Endothelial cell of umbilical vein (primary cell): Measurements from ENCODE around the gene TRMT11. TPM values are rescaled to one million over a fixed set of nuclear protein-coding genes. Genes with fewer than 3 reads are reported as not detected.

ENCODE experiments used
- BruUV-seq: library from RNA; stranded (reverse); fragments of 400-500 nt; replicated peaks from 2 replicates; lab custom pipeline; 2021; lab: Mats Ljungman, UMichigan
- CTCF ChIA-PET: fragments of 300-600, 350-600 bp; sonication (Branson Sonifier 250); formaldehyde crosslinking; loops from one replicate; lab custom pipeline; 2021; ENCODE audit warnings: antibody characterized with exemption, inconsistent platforms; lab: Charles Lee
- POLR2A ChIA-PET: fragments of 300-600, 350-600 bp; sonication (Branson Sonifier 250); formaldehyde crosslinking; loops from one replicate; lab custom pipeline; 2021; ENCODE audit warnings: antibody characterized with exemption, inconsistent platforms; lab: Charles Lee
- DNase-seq: peaks from one replicate; pipeline ENCODE4 v3.0.0-alpha.2; 2011; ENCODE audit warnings: low read depth, low spot score
- FAIRE-seq: peaks from 2 replicates; lab custom pipeline; 2011; peaks lifted over from hg19 to GRCh38; lab: Jason Lieb, UNC
- H2AFZ ChIP-seq: 2 replicates; pipeline ENCODE4 v1.6.0; 2012; ENCODE audit warnings: low read depth, low read length, control low read depth, inconsistent platforms
- H3K27ac ChIP-seq: 2 replicates; pipeline ENCODE4 v1.5.1; 2011; ENCODE audit warnings: low read depth, mild to moderate bottlenecking, control low read depth, low read length, moderate library complexity; ENCODE audit not compliant: insufficient read depth
- H3K27me3 ChIP-seq, 2 experiments: 2 replicates each; pipeline versions ENCODE4 v1.6.0 to v1.6.1; 2011; ENCODE audit warnings: low read length in 2 of 2, mixed read lengths in 1 of 2; ENCODE audit not compliant: control insufficient read depth in 2 of 2, insufficient read depth in 2 of 2
- H3K36me3 ChIP-seq, 2 experiments: 2 replicates in 1 of 2; 3 replicates in 1 of 2; pipeline ENCODE4 v1.5.1; 2011; ENCODE audit warnings: low read length in 2 of 2, mild to moderate bottlenecking in 1 of 2, moderate library complexity in 1 of 2; ENCODE audit not compliant: control insufficient read depth in 2 of 2, insufficient read depth in 2 of 2; ENCODE audit errors: extremely low read depth in 1 of 2
- H3K4me1 ChIP-seq: 3 replicates; pipeline ENCODE4 v1.5.1; 2011; ENCODE audit warnings: mild to moderate bottlenecking, low read length; ENCODE audit not compliant: control insufficient read depth, insufficient read depth; ENCODE audit errors: extremely low read depth
- H3K4me2 ChIP-seq: 2 replicates; pipeline ENCODE4 v1.6.1; 2011; ENCODE audit warnings: low read length, control low read depth, mixed read lengths; ENCODE audit not compliant: insufficient read depth
- H3K4me3 ChIP-seq, 3 experiments: fragments of 200-600 bp in 1 of 3; sonication (generic), shearing (Covaris generic) in 1 of 3; replicated peaks in 1 of 3; 2 replicates each; pipeline ENCODE4 v1.5.1; 2011 to 2016; ENCODE audit warnings: control low read depth in 3 of 3, low read length in 3 of 3, mild to moderate bottlenecking in 2 of 3, inconsistent platforms in 1 of 3, low read depth in 1 of 3, moderate library complexity in 1 of 3; ENCODE audit not compliant: insufficient read depth in 1 of 3
- H3K79me2 ChIP-seq: 2 replicates; pipeline ENCODE4 v1.6.0; 2012; ENCODE audit warnings: low read length, inconsistent platforms; ENCODE audit not compliant: control insufficient read depth, insufficient read depth
- H3K9ac ChIP-seq: replicated peaks from 2 replicates; pipeline ENCODE3; 2011; ENCODE audit warnings: low read length, control low read depth; ENCODE audit not compliant: insufficient read depth; ENCODE audit errors: extremely low read depth
- H3K9me1 ChIP-seq: replicated peaks from 3 replicates; pipeline ENCODE4 v1.6.0; 2011; ENCODE audit warnings: mild to moderate bottlenecking, low read length; ENCODE audit not compliant: control insufficient read depth, insufficient read depth; ENCODE audit errors: extremely low read depth
- H3K9me3 ChIP-seq: replicated peaks from 2 replicates; pipeline ENCODE4 v1.5.1; 2012; ENCODE audit warnings: low read length, inconsistent platforms; ENCODE audit not compliant: control insufficient read depth, insufficient read depth
- H4K20me1 ChIP-seq: replicated peaks from 2 replicates; pipeline ENCODE3; 2011; ENCODE audit warnings: mild to moderate bottlenecking, low read length; ENCODE audit not compliant: control insufficient read depth, insufficient read depth; ENCODE audit errors: extremely low read depth
- EZH2 ChIP-seq: IDR thresholded peaks from 2 replicates; pipeline ENCODE4 v1.6.1; 2012; ENCODE audit warnings: borderline replicate concordance, low read depth, mild to moderate bottlenecking, moderate library complexity, low read length, inconsistent platforms; ENCODE audit not compliant: severe bottlenecking
- GATA2 ChIP-seq: IDR thresholded peaks from 2 replicates; pipeline ENCODE4 v1.7.0; 2011; ENCODE audit warnings: low read depth, mild to moderate bottlenecking, moderate library complexity, mixed read lengths, low read length; ENCODE audit not compliant: insufficient read length, insufficient read depth
- JUN ChIP-seq: IDR thresholded peaks from 2 replicates; pipeline ENCODE4 v1.6.1; 2011; ENCODE audit warnings: borderline replicate concordance, low read depth; ENCODE audit not compliant: insufficient read length, insufficient read depth
- MAX ChIP-seq: IDR thresholded peaks from 2 replicates; pipeline ENCODE4 v1.6.1; 2011; ENCODE audit not compliant: insufficient read depth, insufficient read length
- MYC ChIP-seq: IDR thresholded peaks from one replicate; pipeline ENCODE4 v1.6.1; 2011; ENCODE audit warnings: mild to moderate bottlenecking, low read depth, low read length
- POLR2AphosphoS5 ChIP-seq: IDR thresholded peaks from 2 replicates; pipeline ENCODE4 v1.6.1; 2012; ENCODE audit warnings: low read depth, mild to moderate bottlenecking, control low read depth, low read length, moderate library complexity; ENCODE audit not compliant: insufficient read depth
- dilution Hi-C: fragments of 300-500 bp; cut with MboI; formaldehyde crosslinking; loops from one replicate; pipeline ENCODE4 v1.15.0; 2019; ENCODE audit warnings: low sequenced_read_pairs; ENCODE audit not compliant: extremely low pct_ligation_motif_present
- intact Hi-C: fragments of 100-400 bp; cut with micrococcal nuclease; formaldehyde crosslinking; loops from one replicate; pipeline ENCODE4 v1.10.0; 2022
- polyA plus RNA-seq, 4 experiments: library from polyadenylated mRNA; depleted of rRNA in 3 of 4; stranded (reverse) in 3 of 4; unstranded in 1 of 4; fragments of >200 nt; gene quantifications; 2 replicates each; pipeline versions ENCODE4 v1.2.1 to v1.2.3, GENCODE V29; 2011 to 2012; ENCODE audit warnings: missing spikeins in 1 of 4
- total RNA-seq: library from RNA; stranded (reverse); gene quantifications from 2 replicates; pipeline ENCODE4 v1.2.3, GENCODE V29; 2021

The TRMT11 gene
- total and polyA plus RNA-seq, 2 donors (not counting 3 experiments of a cell fraction or from before 2014, with no cell fraction given): 5.1 to 10.7 TPM

DNA sequence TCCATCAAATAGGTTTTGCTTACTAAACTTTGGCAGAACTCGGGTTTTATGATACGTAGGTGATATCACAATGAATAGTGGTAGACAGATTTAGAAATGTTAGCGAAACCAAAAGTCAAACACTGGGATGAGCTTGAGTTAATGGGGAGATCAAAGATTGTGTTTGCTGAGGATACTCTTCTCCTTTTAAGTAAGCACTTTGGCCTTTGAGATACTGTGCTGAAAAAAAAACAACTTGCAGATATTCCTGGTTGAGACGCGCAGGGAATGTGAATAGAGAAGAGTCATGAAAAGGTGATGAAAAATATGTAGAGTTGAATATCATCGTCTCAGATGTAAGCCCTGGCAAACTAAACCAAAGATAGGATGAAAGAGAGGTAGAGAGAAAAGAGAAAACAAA lies 48.3 kb downstream of the TRMT11 start:
- H3K27ac ChIP-seq: no peak overlapping the region
- H3K27me3 ChIP-seq: no peaks in the 10 kb centered on the region
- no peak overlapping the region for H3K4me2 ChIP-seq
- ChIA-PET CTCF (interaction anchor here (2.0 to 2.3 kb wide), 3 partner anchors 134 to 1156 kb away, joined by 21 to 34 read pairs (median 24); no protein-coding TSS in a partner anchor), POLR2A (no interaction called here)
- no peak overlapping the region for H3K9ac ChIP-seq
- no peaks in the 10 kb centered on the region for H4K20me1 ChIP-seq
- TF ChIP-seq JUN: no peak
- TF ChIP-seq EZH2: no peak
- intact Hi-C loops (loop anchor here (5.0 kb wide), 3 partner anchors 308 to 1233 kb away; partner anchors contain the start of genes CENPW and RNF146), dilution Hi-C loops (no loop called here)
- no peaks in the 10 kb centered on the region for H3K79me2 ChIP-seq
- DNase-seq (no peak), FAIRE-seq (no peak)
- BruUV-seq: no TSS peak
- no peak overlapping the region for H3K4me3 ChIP-seq
- no peak overlapping the region for H2AFZ ChIP-seq
- H3K36me3 ChIP-seq: peaks cover 0 to 6% of the 10 kb centered on the region in 2 experiments
- H3K9me1 ChIP-seq: no peaks in the 10 kb centered on the region
- no peaks in the 10 kb centered on the region for H3K9me3 ChIP-seq
- peaks cover 7% of the 10 kb centered on the region for H3K4me1 ChIP-seq

DNA sequence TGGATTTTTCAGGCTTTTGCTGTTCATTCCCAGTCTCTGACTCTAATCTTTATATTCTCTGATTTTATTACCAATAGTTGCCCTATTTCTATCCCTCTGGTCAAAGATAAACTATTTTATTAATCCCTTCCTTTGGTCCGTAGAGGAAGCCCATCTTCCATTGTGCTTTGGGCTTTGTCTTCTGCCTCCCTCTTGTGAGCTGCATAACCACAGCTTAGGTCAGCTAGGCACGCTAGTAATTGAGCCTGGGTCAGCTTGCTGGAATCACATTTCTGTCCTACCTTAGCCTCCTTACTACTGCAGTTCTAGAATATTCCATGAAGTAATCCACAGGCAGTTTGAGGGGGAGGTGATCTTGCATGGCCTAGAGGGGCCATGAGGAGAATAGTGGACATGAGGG lies 49.4 kb downstream of the TRMT11 start:
- dilution Hi-C loops (no loop called here), intact Hi-C loops (no loop called here)
- no peak overlapping the region for H3K9ac ChIP-seq
- POLR2A ChIA-PET: no interaction called here
- no TSS peak for BruUV-seq
- H3K4me3 ChIP-seq: no peak overlapping the region
- no peak overlapping the region for H2AFZ ChIP-seq
- H3K27me3 ChIP-seq: no peaks in the 10 kb centered on the region
- H3K9me1 ChIP-seq: no peaks in the 10 kb centered on the region
- H3K27ac ChIP-seq: no peak overlapping the region
- peaks cover 18% of the 10 kb centered on the region for H3K4me1 ChIP-seq
- peaks cover 0 to 6% of the 10 kb centered on the region in 2 experiments for H3K36me3 ChIP-seq
- no peak for FAIRE-seq
- TF ChIP-seq EZH2 (no peak), GATA2 (no peak), POLR2AphosphoS5 (no peak), MYC (no peak), JUN (no peak), MAX (no peak)
- H3K4me2 ChIP-seq: no peak overlapping the region
- DNase-seq: no peak
- no peaks in the 10 kb centered on the region for H3K79me2 ChIP-seq
- no peaks in the 10 kb centered on the region for H3K9me3 ChIP-seq
- CTCF ChIA-PET: interaction anchor here (1.9 kb wide), 1 partner anchor 1155 kb away, joined by 5 read pairs; no protein-coding TSS in a partner anchor
- H4K20me1 ChIP-seq: no peaks in the 10 kb centered on the region
